Mucosa of rectum (tissue), 2 donors: Measurements from ENCODE around the gene ADPRH.

Source experiments
- H3K27ac ChIP-seq, 2 donors: one replicate each; pipeline ENCODE4 v1.7.0; 2013; ENCODE audit warnings: inconsistent platforms in 2 of 2, low read depth in 2 of 2, low read length in 2 of 2
- H3K27me3 ChIP-seq, 2 donors: one replicate each; pipeline ENCODE4 v1.7.0; 2013; ENCODE audit warnings: low read length in 2 of 2; ENCODE audit not compliant: control insufficient read depth in 2 of 2, insufficient read depth in 2 of 2
- H3K36me3 ChIP-seq, 2 donors: one replicate each; pipeline ENCODE4 v1.7.0; 2013; ENCODE audit warnings: low read length in 2 of 2; ENCODE audit not compliant: control insufficient read depth in 2 of 2, insufficient read depth in 2 of 2
- H3K4me1 ChIP-seq, 2 donors: one replicate each; pipeline ENCODE4 v1.7.0; 2013; ENCODE audit warnings: low read length in 2 of 2, mild to moderate bottlenecking in 1 of 2; ENCODE audit not compliant: control insufficient read depth in 2 of 2, insufficient read depth in 2 of 2
- H3K4me3 ChIP-seq, 2 donors: one replicate each; pipeline ENCODE4 v1.7.0; 2013; ENCODE audit warnings: low read length in 2 of 2
- H3K9ac ChIP-seq, 2 donors: one replicate each; pipeline ENCODE4 v1.7.0; 2013; ENCODE audit warnings: low read length in 2 of 2, low read depth in 1 of 2, mild to moderate bottlenecking in 1 of 2
- H3K9me3 ChIP-seq, 2 donors: one replicate each; pipeline ENCODE4 v1.7.0; 2013; ENCODE audit warnings: low read length in 2 of 2; ENCODE audit not compliant: control insufficient read depth in 2 of 2
- donor health status: healthy.
- donor health status: Normal muscosa, but diverticular disease.

ADPRH gene

DNA sequence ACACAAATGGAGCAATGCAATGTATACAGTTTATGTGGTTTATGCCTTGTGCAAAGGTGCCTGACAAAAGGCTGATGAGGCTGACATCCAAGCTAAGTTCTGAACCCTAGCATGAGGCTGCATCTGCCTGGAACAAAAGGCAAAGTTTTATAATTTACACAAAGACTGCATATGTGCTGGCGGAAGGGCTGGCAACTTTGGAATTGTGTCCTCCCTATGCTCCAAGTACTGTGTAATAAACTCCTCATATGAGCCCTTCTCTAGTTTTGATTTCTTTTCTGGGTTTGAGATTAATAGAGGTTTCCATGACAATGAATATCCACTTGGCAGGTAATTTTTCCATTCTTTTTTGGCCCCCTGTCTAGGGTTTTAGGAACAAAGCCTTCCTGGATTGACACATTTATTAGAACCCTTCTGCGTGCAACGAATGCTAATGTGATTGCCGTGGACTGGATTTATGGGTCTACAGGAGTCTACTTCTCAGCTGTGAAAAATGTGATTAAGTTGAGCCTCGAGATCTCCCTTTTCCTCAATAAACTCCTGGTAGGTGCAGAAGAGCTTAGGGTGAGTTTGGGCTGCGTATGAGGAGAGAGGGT lies 29.2 kb downstream of the ADPRH start:
- Histone ChIP-seq H3K4me3 (no peak overlapping the region), H3K36me3 (no peaks in the 10 kb centered on the region), H3K9ac (no peak overlapping the region), H3K27ac (no peak overlapping the region), H3K27me3 (no peaks in the 10 kb centered on the region), H3K4me1 (no peaks in the 10 kb centered on the region), H3K9me3 (no peaks in the 10 kb centered on the region)

DNA sequence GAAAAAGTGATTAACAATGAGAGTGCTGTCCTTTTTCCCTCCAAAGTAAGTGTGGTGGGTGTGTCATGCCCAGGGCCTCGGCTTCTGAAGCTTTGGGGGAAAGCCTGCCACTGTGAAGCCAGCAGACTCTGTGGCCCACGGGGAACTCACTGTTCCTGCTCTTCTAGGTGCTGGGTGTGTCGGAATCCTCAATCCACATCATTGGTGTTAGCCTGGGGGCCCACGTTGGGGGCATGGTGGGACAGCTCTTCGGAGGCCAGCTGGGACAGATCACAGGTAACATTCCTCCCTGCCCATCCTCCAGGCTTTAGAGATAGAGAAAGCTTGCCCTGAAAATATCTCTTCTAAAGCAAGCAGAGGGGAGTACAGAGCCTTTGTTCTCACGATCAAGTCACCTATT lies 30.0 kb downstream of the ADPRH start:
- no peak overlapping the region for H3K27ac ChIP-seq
- no peak overlapping the region for H3K9ac ChIP-seq

DNA sequence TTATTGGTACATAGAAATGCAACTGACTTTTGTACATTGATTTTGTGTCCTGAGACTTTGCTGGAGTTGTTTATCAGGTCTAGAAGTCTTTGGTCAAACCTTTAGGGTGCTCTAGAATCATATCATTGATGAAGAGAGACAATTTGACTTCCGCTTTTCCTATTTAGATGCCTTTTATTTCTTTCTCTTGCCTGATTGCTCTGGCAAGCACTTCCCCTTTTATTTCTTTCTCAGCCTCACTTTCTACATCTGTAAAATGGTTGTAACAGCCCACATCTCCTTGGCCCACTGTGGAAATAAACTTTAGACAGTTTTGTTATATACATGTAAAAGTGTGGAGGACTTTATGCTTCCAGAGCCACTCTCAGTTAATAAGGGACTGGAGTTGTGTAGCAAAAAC lies 32.4 kb downstream of the ADPRH start:
- no peak overlapping the region for H3K27ac ChIP-seq

More for the DNA sequence above, 30.0 kb downstream of the ADPRH start:
- no peaks in the 10 kb centered on the region for H3K27me3 ChIP-seq
- no peak overlapping the region for H3K4me3 ChIP-seq
- no peaks in the 10 kb centered on the region for H3K36me3 ChIP-seq
- H3K4me1 ChIP-seq: no peaks in the 10 kb centered on the region
- H3K9me3 ChIP-seq: no peaks in the 10 kb centered on the region

GRCh38 chr3:119613201-119613600 lies 33.9 kb downstream of the ADPRH start:
- no peaks in the 10 kb centered on the region for H3K4me1 ChIP-seq
- no peak overlapping the region for H3K9ac ChIP-seq
- no peak overlapping the region for H3K4me3 ChIP-seq
- H3K27me3 ChIP-seq: no peaks in the 10 kb centered on the region
- H3K9me3 ChIP-seq: no peaks in the 10 kb centered on the region
- no peak overlapping the region for H3K27ac ChIP-seq
- H3K36me3 ChIP-seq: no peaks in the 10 kb centered on the region

More for the DNA sequence above, 32.4 kb downstream of the ADPRH start:
- H3K4me1 ChIP-seq: no peaks in the 10 kb centered on the region
- no peak overlapping the region for H3K4me3 ChIP-seq
- no peaks in the 10 kb centered on the region for H3K27me3 ChIP-seq
- no peaks in the 10 kb centered on the region for H3K9me3 ChIP-seq
- H3K36me3 ChIP-seq: no peaks in the 10 kb centered on the region
- H3K9ac ChIP-seq: no peak overlapping the region

GRCh38 chr3:119613872-119614271 lies 34.6 kb downstream of the ADPRH start:
- Histone ChIP-seq H3K9me3 (no peaks in the 10 kb centered on the region), H3K4me3 (no peak overlapping the region), H3K4me1 (no peaks in the 10 kb centered on the region), H3K9ac (no peak overlapping the region), H3K27me3 (no peaks in the 10 kb centered on the region), H3K27ac (no peak overlapping the region), H3K36me3 (no peaks in the 10 kb centered on the region)

DNA sequence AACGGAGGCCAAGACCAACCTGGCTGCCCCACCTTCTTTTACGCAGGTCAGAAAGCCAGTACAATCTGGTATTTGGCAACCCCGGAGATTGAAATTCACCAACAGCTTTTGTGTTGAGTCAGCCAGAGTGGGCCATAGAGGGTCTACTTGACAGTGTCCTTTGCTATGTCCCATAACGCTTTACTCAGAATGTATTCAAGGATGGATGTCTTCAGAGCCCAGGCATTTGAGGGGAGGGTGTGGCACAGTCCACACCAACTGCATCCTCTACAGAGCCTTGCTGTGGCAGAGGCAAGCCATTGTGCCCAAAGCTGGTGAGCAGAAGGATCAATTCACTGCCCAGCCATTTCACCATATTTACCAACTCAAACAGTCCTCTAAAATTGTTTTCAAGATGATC lies 36.8 kb downstream of the ADPRH start:
- Histone ChIP-seq H3K9me3 (no peaks in the 10 kb centered on the region), H3K27me3 (no peaks in the 10 kb centered on the region), H3K4me1 (no peaks in the 10 kb centered on the region), H3K36me3 (no peaks in the 10 kb centered on the region), H3K4me3 (no peak overlapping the region), H3K9ac (no peak overlapping the region), H3K27ac (no peak overlapping the region)

- Histone ChIP-seq H3K27me3 (no peaks in the 10 kb centered on the region), H3K9me3 (no peaks in the 10 kb centered on the region), H3K27ac (no peak overlapping the region)
Observed at GRCh38 chr3:119619094-119619493, 39.8 kb downstream of the ADPRH start.

DNA sequence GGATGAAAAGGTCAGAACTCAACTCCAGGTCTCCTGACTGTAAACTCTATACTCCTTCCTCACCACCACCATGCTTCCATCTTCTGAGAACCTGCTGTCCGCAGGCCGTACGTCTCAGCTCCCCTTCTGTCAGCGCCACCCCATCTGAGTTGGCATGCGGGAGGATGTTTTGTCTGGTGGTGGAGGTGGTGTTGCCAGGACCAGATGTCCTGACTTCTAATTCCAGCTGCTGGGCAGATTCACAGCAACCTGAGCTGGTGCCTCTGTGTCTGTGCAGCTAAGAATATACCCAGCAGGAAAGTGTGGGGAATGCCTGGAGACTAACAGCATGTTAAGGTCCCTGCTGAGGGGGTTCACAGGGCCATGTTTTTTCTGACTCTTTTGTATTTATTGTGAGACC lies 41.6 kb downstream of the ADPRH start:
- H3K4me3 ChIP-seq: no peak overlapping the region
- H3K27ac ChIP-seq: no peak overlapping the region

More at GRCh38 chr3:119619094-119619493, 39.8 kb downstream of the ADPRH start:
- no peaks in the 10 kb centered on the region for H3K4me1 ChIP-seq
- no peak overlapping the region for H3K9ac ChIP-seq
- no peak overlapping the region for H3K4me3 ChIP-seq
- no peaks in the 10 kb centered on the region for H3K36me3 ChIP-seq

GRCh38 chr3:119624002-119624720 lies 44.9 kb downstream of the ADPRH start:
- H3K27me3 ChIP-seq: no peaks in the 10 kb centered on the region
- no peak overlapping the region for H3K9ac ChIP-seq
- H3K27ac ChIP-seq: no peak overlapping the region
- no peaks in the 10 kb centered on the region for H3K4me1 ChIP-seq
- no peaks in the 10 kb centered on the region for H3K9me3 ChIP-seq
- no peaks in the 10 kb centered on the region for H3K36me3 ChIP-seq
- no peak overlapping the region for H3K4me3 ChIP-seq

More for the DNA sequence above, 41.6 kb downstream of the ADPRH start:
- Histone ChIP-seq H3K4me1 (no peaks in the 10 kb centered on the region), H3K9me3 (no peaks in the 10 kb centered on the region), H3K9ac (no peak overlapping the region), H3K27me3 (no peaks in the 10 kb centered on the region), H3K36me3 (no peaks in the 10 kb centered on the region)

DNA sequence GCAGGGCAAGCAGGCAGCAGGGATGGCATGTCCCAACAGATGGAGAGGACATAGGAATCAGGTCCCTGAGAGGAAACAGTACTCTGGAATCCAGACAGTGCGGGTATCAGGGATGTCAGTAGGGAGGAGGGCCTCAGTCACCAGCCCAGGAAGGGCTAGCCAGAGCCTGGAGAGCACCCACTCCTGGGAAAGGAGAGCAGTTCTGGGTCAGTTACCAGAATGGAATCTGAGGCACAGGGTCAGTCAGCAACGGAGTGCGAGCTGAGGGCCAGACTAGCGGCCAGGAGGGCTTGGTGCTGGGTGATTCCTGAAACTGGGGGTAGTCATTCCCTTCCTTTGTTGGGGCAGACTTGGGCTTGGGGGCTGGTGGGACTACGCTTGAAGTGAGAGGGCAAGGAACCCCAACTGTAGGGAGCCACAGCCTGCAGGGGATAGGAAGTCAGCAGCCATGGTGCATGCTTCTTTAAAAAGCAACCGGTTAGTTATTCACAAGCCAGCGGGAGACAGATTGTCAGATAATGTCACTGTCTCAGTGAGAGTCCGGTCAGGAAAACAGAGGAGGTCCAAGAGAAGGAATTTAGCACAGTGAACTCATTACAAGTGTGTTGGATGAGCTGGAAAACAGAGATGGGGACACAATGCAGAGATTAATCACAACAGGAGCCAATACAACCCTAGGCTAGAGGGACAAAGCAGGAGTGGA lies 46.3 kb downstream of the ADPRH start:
- no peak overlapping the region for H3K9ac ChIP-seq
- H3K4me1 ChIP-seq: no peaks in the 10 kb centered on the region
- no peaks in the 10 kb centered on the region for H3K27me3 ChIP-seq
- no peaks in the 10 kb centered on the region for H3K9me3 ChIP-seq
- H3K36me3 ChIP-seq: no peaks in the 10 kb centered on the region
- H3K27ac ChIP-seq: no peak overlapping the region
- no peak overlapping the region for H3K4me3 ChIP-seq
